ENCODE measurements around the gene TFAM.
"Not testable (repeated sequence)": the region's sequence is repeated elsewhere in the genome, so short reads cannot be mapped to it uniquely, and the experiment has no call there.

Gene TFAM

GRCh38 chr10:58373442-58373827 lies 11.8 kb upstream of the TFAM start:
- DNase-seq, result no peak

GRCh38 chr10:58382489-58382995 lies 2.7 kb upstream of the TFAM start:
- no peak for DNase-seq

- DNase-seq, result no peak
These were observed 1.1 kb upstream of the TFAM start for GRCh38 chr10:58384095-58384494.

GRCh38 chr10:58384544-58384998 lies 639 bp upstream of the TFAM start:
- no peak for DNase-seq

GRCh38 chr10:58385784-58386112 lies 538 bp downstream of the TFAM start:
- no peak for DNase-seq

GRCh38 chr10:58389024-58389423 lies 3.8 kb downstream of the TFAM start:
- DNase-seq, result no peak

GRCh38 chr10:58393317-58393716 lies 8.1 kb downstream of the TFAM start:
- no peak for DNase-seq

- no peak for DNase-seq
These were observed 9.3 kb downstream of the TFAM start for GRCh38 chr10:58394471-58394870.

- DNase-seq, result no peak
These were observed 10.8 kb downstream of the TFAM start for GRCh38 chr10:58396057-58396456.

GRCh38 chr10:58397830-58398229 lies 12.6 kb downstream of the TFAM start:
- DNase-seq, result no peak

- DNase-seq, result no peak
These were observed 14.2 kb downstream of the TFAM start for GRCh38 chr10:58399410-58399809.

GRCh38 chr10:58400609-58401008 lies 15.4 kb downstream of the TFAM start:
- no peak for DNase-seq

GRCh38 chr10:58404001-58404400 lies 18.8 kb downstream of the TFAM start:
- DNase-seq, result no peak

GRCh38 chr10:58409956-58410610 lies 24.9 kb downstream of the TFAM start:
- no peak for DNase-seq

- no peak for DNase-seq
These were observed 27.3 kb downstream of the TFAM start for GRCh38 chr10:58412502-58412961.

GRCh38 chr10:58414270-58415041 lies 29.2 kb downstream of the TFAM start:
- peak; percentile 77 for DNase-seq

GRCh38 chr10:58415757-58416156 lies 30.5 kb downstream of the TFAM start:
- DNase-seq, result no peak

- not testable (repeated sequence) for DNase-seq
These were observed 32.7 kb downstream of the TFAM start for GRCh38 chr10:58417902-58418301.

GRCh38 chr10:58424176-58424575 lies 39.0 kb downstream of the TFAM start:
- no peak for DNase-seq

GRCh38 chr10:58428436-58428835 lies 43.2 kb downstream of the TFAM start:
- not testable (repeated sequence) for DNase-seq

- no peak for DNase-seq
These were observed 46.7 kb downstream of the TFAM start for GRCh38 chr10:58431903-58432302.

- DNase-seq, result no peak
These were observed 47.9 kb downstream of the TFAM start for GRCh38 chr10:58433066-58433465.

GRCh38 chr10:58433571-58433970 lies 48.4 kb downstream of the TFAM start:
- no peak for DNase-seq

- DNase-seq, result peak; percentile 53
These were observed 50.2 kb downstream of the TFAM start for GRCh38 chr10:58435297-58435985.
